C1 segment of cervical spinal cord (tissue), 14 donors: ENCODE results near the gene GORASP2.

Experiments used
- DNase-seq, 14 donors: peaks; one replicate each; lab custom pipeline; 2025; lab: John Stamatoyannopoulos, UW

The GORASP2 gene

DNA sequence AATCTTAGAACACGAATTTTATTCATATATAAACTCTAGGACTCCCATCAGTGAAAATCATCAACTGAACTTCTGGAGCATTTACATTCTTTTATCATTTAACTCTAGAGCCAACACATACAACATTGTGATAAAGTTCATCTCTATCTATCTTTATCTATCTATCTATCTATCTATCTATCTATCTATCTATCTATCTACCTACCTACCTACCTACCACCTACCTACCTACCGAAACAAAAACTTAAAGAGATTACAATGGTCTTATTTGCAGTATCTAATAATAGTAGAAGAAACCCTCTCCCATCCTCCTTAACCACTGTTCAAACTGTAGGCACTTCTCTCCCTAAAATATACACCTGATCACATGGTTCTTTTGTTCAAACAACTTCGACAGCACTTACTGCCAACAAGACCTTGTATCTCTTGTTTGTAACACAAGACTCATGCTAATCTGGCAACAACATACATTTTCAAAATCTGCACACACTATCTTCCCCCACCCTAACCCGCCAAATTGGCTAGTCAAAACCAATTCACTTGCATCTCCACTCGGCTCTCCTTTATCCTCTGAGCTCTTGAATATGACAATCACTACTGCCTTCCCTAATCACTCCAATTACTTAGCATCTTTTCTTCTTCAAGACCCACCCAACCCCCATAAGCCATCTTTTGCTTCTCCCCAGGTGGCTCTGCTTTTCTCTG, 69.0 kb downstream of the GORASP2 start:
- no peak for DNase-seq

- no peak for DNase-seq
Measured at GRCh38 chr2:170999654-171000053, 70.6 kb downstream of the GORASP2 start.

GRCh38 chr2:171004363-171004762, 75.3 kb downstream of the GORASP2 start:
- no peak for DNase-seq

GRCh38 chr2:171004833-171005232, 75.8 kb downstream of the GORASP2 start:
- DNase-seq, result no peak

DNA sequence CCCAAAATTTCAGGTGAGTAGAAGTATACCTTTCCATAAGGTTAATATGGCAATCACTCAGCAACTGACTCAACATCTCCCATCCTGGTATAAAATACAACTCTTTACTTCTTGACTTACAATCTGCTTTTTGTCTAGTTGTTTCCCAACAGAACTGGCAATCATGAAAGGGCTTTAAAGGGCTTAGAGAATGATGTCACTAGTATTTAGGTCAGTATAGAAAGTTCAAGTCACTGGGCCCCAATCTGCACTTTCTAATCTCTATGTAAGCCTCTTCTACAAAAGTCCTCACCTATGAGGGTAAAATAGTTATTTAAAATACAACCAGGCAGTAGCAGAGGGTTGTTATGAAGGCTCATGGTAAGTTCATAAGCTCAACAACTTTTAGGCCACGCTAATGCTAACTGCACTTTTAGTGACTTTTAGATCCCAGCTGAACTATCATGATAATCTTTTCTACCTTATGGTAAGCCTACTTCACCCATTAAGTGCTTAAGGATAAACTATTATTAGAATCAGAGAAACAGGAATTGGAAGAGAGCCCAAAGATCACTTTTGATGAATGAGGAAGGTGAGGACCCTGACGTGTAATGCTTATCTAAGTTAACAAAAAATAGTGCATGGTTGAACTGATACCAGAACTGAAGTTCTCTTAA, 79.6 kb downstream of the GORASP2 start:
- no peak for DNase-seq

- no peak for DNase-seq
Measured at GRCh38 chr2:171009386-171009785, 80.3 kb downstream of the GORASP2 start.

- no peak for DNase-seq
Measured at GRCh38 chr2:171013851-171014250, 84.8 kb downstream of the GORASP2 start.

DNA sequence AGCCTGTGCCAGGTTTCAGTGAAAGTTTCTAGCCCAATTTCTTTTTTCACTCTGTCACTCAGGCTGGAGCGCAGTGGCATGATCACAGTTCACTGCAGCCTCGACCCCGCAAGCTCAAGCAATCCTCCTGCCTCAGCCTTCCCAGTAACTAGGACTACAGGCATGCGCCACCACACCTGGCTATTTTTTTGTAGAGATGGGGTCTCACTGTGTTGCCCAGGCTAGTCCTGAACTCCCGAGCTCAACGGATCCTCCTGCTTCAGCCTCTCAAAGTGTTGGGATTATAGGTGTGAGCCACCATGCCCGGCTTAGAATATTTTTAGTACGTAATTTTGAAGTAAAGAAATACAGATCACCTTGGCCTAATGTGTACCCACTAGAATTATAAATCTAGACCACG, 87.1 kb downstream of the GORASP2 start:
- no peak for DNase-seq
